ENCODE data around the gene ABLIM2. TPM values are rescaled to one million over a fixed set of nuclear protein-coding genes. Genes with fewer than 3 reads are reported as not detected.

ABLIM2 gene
- total RNA-seq, 1 donor, result under 0.01 TPM

DNA sequence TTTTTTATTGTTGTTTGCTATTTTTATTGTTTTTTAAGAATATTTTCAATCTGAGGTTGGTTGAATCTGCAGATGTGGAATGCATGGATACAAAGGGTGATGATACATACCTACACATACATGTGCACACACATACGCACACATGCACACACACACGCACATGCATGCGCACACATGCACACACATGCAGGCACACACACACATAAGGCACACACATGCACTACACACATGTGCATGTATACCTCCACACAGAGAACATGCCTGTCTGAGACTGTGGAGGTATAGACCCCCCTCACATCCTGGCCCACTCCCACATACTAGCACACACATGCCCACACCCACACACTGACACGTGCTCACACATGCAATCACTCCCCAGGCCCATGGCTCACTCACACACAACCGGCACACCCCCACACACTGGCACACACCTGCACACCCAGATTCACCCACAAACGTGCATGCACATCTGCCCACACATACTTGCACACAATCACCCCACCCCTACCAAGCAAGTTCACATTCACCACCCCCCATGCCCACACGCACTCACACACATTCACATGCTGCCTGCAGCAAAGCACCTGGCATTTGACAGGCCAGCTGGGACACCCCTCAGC is 121.4 kb downstream of the ABLIM2 start:
- DNase-seq (ENCODE audit: low read depth in 2 of 3, low spot score in 2 of 3), result no peak

DNA sequence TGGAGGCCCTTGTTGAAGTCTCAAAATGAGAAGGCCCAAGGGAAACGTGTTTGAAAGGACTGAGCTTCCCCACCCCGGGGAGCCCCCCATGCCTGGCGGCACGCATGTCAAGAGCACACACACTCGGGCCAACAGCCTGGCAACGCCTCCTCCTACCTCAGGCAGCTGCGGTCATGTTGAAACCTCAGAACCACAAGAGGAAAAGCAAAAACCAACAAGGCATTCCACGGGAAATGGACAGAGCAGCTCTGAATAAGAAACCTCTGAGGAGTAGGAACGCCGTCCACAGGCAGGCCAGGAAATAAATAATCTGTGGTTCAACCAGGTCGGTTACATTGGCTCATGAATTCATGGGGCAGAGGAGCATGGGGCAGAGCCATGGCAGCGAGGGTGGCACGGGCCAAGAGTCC is 123.2 kb downstream of the ABLIM2 start:
- DNase-seq (ENCODE audit: low read depth in 2 of 3, low spot score in 2 of 3), result peak in 2 of 3 donors; percentile 41 to 61

DNA sequence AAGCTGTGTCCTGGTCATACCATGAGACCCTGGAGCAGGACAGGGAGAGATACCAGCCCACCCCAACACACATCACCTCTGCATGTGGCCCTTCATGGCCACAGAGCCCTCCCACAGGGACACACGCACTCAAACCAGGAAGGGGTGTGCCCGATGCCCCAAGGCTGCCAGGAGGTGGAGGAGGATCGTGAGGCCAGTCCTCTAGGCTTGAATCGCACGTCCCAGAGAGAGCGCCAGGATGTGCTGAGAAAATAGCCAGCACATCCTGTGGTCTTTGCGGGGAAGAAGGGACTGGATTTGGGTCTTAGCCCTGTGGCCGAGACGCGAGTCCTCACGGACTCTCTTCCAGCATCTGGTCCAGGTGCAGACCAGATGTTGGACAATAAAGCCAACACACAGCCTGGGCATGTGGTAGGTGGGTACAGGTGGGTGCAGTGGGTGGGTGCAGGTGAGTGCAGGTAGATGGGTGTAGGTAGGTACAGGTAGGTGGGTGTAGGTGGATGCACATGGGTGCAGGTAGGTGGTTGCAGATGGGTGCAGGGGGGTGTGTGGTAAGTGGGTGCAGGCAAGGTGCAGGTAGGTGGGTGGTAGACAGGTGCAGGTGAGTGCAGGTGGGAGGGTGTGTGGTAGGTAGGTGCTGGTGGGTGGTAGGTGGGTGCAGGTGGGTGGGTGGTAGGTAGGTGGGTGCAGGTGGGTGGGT is 124.6 kb downstream of the ABLIM2 start:
- no peak for DNase-seq (ENCODE audit: low read depth in 2 of 3, low spot score in 2 of 3)

DNA sequence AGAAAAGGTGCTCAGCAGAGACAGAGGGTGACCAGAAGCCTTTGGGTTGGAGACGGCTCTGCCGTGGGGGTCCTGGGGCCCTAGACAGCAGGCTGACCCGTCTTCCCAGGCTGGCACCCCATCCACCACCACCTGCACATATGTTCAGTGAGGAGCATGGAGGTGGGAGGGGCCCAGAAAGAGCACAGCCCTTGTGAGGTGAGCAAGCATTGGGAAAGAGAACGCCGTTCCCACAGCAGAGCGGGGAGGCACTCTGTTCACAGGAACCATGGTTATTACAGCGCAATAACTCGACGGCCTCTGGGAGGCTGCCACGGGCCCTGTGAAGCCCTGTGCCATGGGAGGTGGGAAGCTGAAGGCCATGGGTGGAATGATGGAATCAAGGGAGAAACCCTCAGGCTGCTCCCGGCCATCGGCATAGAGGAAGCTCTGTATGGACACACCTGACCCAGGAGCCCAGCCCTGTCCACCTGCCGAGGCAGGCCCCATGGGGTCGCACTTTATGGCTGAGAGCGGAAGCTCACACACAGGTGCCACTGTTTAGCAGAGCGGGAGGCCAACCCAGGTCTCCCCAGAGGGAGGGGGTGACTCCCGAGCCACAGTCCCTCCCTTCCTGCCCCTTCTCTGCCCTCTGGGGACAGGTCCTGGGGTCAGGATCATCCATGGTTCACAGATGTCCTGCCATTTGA is 125.4 kb downstream of the ABLIM2 start:
- no peak for DNase-seq (ENCODE audit: low read depth in 2 of 3, low spot score in 2 of 3)

DNA sequence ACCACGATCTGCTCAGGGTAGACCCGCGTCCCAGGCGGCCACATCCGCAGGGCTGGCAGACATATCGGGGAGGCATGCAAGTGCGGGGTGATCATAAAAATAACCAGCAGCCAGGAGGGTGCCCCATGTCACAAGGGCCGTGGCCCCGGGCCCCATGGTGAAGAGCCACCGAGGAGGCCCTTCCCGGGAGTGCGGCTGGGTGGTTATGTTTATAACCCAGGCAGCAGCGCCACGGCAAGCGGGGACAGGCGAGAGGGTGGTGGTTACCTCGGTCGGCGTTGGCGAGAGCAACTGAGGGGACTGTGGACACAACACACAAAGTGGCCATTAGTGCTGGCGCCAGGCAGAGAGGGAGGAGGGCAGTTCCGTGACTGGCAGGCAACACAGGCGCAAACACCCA is 126.2 kb downstream of the ABLIM2 start:
- DNase-seq (ENCODE audit: low read depth in 2 of 3, low spot score in 2 of 3), result no peak

DNA sequence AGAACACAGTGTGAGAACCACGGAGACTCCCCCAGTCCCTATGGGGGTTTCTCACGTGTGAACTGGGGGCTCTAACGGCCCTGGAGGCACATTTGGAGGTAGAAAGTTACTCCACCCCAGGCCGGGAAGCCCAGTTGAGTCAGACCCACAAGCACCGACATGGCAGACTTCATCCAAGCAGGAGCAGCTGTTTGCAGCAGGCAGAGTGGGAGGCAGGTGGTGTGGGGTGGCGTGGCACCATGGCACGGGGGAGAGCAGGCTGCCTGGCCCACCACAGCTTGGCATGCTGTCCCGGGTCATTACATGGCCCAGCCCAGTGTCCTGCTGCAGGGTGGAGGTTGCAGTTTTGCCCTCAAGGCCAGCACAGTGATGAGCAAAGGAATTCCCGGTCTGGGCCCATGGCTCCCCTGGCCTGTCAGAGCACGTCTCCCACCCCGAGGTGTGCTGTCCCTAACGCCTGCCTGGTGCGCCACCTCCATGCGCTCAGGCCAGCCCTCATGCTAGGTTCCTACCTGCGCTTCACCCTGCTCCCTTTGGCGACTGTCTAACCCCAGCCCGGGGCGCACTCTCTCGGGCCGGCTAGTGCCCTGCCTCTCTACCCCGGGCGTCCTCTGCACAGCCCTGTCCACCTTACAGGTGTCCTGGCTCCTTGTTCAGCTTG is 128.4 kb downstream of the ABLIM2 start:
- DNase-seq (ENCODE audit: low read depth in 2 of 3, low spot score in 2 of 3), result no peak

DNA sequence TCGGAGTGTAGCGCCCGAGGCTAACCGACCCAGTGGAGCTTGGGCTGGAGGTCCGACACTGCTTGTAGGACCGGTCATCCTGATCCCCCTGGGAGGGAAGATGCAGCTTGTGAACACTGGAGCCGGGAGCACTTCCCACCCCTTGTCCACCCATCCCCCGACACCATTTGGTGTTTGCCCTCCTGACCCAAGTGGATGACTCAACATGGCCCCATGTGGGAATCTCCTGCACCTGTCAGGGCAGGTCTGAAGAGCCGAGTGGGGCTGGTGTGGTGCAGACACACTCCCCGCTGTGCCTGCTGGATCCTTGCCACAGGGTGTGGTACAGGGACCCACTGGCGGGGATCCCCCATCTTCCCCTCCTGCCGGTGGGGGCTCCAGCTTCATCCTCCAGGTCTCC is 128.9 kb downstream of the ABLIM2 start:
- DNase-seq (ENCODE audit: low read depth in 2 of 3, low spot score in 2 of 3), result no peak

DNA sequence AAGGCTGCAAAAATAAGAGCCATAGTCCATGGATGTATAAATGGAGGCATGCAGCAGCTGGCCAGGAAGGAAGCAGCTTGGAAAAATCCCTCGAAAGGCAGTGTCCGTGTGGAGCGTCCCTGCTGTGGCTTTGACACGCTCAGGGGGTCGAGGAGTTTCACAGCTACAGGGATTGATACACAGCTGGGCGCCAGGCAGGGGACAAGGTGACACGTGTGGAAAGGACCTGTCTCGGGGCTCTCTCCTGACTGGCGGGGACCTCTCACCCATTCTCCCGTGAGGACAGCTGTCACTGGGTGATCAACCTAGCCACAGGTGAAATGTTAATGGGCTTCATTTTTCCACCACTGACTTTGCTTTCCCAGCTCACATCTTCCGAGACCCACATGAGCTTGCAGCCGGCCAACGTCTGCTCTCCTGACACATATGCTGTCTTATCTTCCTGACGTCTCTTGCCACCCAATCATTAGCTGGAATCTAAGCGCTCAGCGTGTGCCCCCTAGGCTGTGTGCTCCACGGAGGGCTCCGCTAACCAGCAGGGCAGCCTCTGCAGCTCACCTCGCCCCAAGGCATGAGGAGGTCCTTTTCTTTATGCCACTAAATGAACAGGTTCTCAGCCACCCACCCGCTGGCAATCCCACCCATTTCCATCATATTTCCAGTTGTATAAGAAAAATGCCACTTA is 129.6 kb downstream of the ABLIM2 start:
- no peak for DNase-seq (ENCODE audit: low read depth in 2 of 3, low spot score in 2 of 3)

GRCh38 chr4:8028368-8028767 is 130.2 kb downstream of the ABLIM2 start:
- DNase-seq (ENCODE audit: low read depth in 2 of 3, low spot score in 2 of 3), result no peak

- no peak for DNase-seq (ENCODE audit: low read depth in 2 of 3, low spot score in 2 of 3)
Measured at GRCh38 chr4:8026453-8026852, 132.2 kb downstream of the ABLIM2 start.

- DNase-seq (ENCODE audit: low read depth in 2 of 3, low spot score in 2 of 3), result no peak
Measured at GRCh38 chr4:8025668-8026067, 132.9 kb downstream of the ABLIM2 start.

DNA sequence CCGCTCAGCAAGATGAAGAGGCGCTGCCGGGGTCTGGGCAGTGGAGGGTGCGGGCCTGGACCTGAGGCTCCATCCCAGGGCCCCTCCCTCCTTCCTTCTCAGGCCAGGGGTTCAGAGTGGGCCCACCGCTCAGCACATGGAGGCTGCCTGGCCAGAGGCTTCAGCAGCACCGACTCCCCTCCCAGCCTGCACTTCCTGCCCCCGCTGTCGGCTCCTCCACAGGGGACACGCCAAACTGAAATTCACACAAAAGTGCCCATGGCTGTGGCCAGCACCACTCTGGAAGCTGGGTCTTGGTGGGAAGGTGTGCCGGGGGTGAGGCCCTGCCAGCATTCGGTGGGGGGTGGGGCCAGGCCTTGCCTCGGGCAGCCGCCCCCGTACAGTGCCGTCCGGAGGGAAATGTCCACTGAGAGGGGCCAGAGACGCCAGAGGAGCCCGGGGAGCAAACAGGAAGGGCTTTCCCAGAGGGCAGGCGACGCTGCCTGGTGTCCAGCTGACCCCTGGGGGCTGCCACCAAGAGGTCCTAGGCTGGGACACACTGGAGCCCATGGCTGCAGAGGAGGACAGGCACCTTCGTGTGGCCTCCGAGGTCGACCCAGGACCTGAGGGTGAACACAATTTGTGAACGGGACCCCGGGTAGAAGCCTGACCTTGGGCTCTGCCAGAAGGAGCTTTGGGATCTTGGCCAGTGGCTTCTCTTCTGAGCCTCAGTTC is 134.4 kb downstream of the ABLIM2 start:
- no peak for DNase-seq (ENCODE audit: low read depth in 2 of 3, low spot score in 2 of 3)

DNA sequence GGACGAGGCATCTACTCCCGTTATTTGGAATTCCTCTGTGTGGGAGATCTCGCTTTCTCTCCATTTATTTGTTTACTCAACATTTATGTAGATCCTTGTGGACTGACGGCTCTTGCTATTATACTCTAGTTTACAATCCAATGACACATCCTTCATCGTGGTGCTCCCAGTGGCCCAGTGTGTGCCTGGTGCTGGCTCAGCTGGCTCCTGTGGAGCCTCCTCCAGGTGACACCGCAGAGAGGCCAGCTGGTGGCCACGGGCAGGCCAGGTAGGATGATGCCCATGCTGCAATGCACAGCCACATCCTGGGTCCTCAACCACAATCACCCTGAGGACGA is 134.9 kb downstream of the ABLIM2 start:
- no peak for DNase-seq (ENCODE audit: low read depth in 2 of 3, low spot score in 2 of 3)

- no peak for DNase-seq (ENCODE audit: low read depth in 2 of 3, low spot score in 2 of 3)
Measured at GRCh38 chr4:8022767-8023695, 135.6 kb downstream of the ABLIM2 start.

DNA sequence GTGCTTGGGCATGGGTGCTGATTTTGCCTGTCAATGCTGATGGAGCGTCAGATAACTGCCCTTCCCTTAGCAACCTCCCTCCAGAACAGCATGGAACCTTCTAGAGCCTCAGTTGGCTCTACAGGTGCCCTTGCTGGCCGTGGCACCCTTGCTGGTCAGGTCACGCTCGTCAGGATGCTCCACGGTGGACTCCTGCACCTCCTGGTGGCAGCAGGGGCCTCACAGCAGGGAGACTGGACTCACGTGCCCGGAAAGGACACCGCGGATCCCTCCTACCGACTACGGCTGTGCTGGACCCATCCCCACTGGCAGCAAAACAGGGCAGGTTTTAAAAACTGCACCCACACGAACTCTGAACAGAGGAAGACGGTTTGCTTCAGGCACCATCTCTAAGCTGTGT is 136.8 kb downstream of the ABLIM2 start:
- DNase-seq (ENCODE audit: low read depth in 2 of 3, low spot score in 2 of 3), result no peak

DNA sequence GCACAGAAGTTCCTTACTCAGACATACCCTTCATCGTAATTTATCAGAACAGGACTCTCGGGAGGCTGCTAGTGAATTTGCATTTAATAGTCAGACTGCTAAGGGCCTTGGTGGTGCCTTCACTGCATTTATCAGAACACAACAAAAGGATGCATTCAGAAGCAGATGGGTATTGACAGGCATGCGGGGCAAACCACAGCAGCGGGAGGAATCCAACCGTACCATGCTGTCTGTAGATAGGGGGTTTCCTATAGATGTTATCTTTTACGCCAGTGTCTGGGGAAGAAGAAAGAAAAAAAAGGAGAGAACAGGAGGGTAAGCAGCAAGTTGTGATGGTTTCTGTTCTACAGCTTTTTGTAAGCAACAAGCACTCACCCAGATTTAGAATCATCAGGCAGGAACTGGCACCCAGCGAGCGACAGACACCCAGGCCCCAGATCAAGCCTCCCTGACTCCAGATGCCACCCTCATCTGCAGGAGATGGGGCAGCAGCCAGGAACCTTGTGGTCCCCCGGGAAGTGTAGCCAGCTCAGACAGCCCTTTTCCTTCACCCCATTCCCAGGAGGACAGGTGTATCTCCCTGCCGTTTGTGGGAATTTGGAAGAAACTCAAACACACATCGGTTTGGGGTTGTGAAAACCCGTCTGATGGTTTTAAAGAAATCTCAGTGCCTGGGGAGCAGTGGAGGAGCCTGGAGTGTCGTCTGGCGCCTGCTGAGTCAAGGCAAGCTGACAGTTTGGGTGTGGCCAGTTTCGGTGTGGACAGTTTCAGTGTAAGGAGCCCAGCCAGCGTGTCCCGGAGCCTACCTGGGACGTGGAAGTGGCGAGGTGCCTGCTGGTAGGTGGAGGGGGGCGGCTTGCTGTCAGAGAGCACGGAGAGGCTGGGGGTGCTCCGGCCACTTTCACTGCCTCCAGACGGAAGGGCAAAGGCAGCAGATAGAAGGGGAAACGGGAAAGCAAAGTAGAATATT is 138.9 kb downstream of the ABLIM2 start:
- DNase-seq (ENCODE audit: low read depth in 2 of 3, low spot score in 2 of 3), result no peak

DNA sequence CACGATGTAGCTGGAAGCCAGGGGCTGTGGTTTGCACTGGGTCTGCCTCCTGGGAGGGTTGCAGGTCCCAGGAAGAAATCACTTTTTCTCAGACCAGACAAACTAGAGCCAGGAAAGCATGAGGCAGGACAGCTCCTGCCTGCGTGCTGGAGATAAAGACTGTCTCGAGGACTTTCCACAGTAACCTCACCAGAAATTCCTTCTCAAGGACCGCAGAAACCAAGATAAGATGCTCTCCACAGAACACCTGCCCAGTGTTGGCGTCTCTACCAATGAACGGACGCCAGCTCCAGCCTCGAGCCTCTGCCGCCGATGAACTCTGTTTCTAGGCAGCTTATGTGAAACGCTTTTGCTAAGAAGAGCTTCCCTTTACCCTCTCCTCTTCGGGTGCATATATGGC is 142.1 kb downstream of the ABLIM2 start:
- no peak for DNase-seq (ENCODE audit: low read depth in 2 of 3, low spot score in 2 of 3)

DNA sequence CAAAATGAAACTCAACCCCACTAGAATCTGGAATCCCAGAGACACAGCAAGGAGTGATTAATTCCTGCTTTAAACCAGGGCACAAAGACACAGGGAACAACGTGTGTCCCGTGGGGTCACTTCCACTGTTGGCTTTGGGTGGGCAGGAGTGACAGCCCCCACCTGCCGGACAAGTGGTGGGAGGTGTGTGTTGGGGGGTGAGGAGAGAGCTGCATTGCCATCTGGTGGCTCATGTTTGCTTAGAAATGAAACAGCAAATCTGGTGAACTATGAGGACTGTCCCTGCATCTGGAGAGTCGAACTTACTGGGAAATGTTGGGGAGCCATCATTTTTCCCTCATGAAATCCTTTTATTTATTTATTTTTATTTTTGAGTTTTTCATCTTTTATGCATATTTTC is 143.1 kb downstream of the ABLIM2 start:
- DNase-seq (ENCODE audit: low read depth in 2 of 3, low spot score in 2 of 3), result no peak
